Endometrial microvascular endothelial cells (primary cell): ENCODE results near the gene TLL1. TPM values are rescaled to one million over a fixed set of nuclear protein-coding genes. Genes with fewer than 3 reads are reported as not detected.

Experiments
- in situ Hi-C: cut with HindIII; loops from 2 replicates; pipeline ENCODE4 v1.10.0; 2017; ENCODE audit warnings: low sequenced_read_pairs, low pct_unique_long_range_greater_than_20kb; ENCODE audit errors: inconsistent ontology term
- total RNA-seq: library from RNA; depleted of rRNA; stranded (reverse); fragments of >200 nt; gene quantifications from one replicate; pipeline ENCODE4 v1.2.3, GENCODE V29; 2015; ENCODE audit errors: inconsistent ontology term

TLL1 gene
- total RNA-seq, 1 donor from 2014 or later: 9.5 TPM

- in situ Hi-C loops: no loop called here
These were observed 219.0 kb downstream of the TLL1 start for GRCh38 chr4:166091912-166092510.

DNA sequence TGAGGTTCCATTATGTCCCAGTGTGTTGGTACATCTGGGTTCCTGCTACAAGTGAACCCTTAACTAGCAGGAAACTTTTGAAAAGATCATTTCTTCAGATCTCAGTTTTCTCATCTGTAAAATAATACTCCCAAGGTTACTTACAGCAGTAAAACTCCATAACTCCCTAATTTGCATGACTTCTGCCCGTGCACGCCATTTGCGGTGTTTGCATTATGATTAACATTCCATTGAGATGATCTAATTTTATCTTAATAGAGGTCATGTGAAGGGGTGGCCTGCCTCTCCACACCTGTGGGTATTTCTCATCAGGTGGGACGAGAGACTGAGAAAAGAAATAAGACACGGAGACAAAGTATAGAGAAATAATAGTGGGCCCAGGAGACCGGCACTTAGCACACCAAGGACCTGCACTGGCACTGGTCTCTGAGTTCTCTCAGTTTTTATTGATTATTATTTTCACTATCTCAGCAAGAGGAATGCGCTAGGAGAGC lies 219.8 kb downstream of the TLL1 start:
- in situ Hi-C loops: no loop called here

GRCh38 chr4:166104623-166105022 lies 231.6 kb downstream of the TLL1 start:
- in situ Hi-C loops: no loop called here

- in situ Hi-C loops: no loop called here
These were observed 248.9 kb downstream of the TLL1 start for GRCh38 chr4:166121897-166122296.

DNA sequence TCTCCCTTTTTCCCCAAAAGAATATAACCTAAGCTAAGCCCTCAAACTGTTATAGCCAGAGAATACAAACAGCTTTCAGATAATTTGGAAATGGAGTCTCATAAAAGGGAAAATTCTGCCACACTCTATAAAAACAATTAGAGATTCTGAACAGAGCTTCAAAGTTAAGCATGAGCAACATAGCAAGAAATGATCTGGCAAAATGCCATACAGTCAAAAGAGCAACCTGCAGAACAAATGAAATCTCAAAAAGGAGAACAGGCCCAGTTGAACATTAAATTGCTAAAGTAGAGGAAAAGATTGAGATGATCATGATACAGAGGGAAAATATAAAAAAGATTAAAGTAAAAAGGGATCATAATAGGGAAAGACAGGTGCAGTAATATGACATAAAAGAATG lies 250.5 kb downstream of the TLL1 start:
- in situ Hi-C loops: no loop called here

DNA sequence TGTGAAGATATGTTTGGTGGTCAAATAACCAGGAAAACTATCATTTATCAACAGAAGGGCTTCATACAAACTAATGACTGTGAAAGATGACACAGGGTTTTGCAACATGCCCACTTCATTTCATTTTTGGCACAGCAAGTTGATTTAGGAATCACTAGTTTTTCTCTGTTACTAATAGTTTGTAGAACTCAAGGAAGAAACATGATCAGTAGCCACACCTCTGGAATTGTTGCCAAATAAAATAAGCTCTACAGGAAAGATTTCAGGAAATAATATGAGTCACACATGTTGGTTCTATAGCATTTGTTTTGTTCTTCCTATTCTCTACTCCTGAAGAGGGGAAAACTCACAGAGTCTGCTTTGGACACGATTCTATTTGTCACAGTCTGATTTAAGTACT lies 255.4 kb downstream of the TLL1 start:
- in situ Hi-C loops: no loop called here

DNA sequence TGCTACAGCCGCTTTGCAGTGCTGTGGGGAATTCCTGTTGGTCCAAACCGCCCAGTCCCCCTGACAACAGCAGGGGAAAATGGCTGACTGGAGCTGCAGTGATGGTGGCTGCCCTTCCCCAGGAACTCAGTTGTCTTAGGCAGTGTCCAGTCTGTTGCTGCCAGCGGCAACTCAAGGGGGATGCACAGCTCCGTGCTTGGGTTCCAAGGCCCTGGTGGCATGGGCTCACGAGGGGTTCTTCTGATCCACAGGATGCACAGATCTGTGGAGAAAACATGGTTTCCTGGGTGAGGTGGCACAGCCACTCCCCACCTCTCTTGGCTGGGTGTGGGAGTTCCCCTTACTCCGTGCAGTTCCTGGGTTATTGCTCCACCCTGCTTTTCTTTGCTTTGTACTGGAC lies 261.2 kb downstream of the TLL1 start:
- in situ Hi-C loops: no loop called here

DNA sequence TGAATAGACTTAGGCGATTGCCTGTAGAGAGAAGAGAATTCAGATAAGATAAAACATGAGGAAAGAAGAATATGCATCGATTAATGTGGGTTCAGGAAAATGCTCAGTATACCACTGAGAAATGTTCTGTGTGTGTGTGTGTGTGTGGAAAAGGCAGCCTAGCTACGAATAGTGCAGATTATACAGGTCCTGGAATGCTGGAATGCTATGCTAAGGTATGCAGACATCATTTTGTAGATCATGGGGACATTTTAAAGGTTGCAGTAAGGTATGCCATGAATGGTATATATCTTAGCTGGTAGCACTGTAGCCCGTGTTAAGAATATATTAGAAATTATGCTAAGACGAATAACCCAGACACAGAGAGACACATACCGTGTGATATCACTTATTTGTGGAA lies 267.9 kb downstream of the TLL1 start:
- in situ Hi-C loops: no loop called here

DNA sequence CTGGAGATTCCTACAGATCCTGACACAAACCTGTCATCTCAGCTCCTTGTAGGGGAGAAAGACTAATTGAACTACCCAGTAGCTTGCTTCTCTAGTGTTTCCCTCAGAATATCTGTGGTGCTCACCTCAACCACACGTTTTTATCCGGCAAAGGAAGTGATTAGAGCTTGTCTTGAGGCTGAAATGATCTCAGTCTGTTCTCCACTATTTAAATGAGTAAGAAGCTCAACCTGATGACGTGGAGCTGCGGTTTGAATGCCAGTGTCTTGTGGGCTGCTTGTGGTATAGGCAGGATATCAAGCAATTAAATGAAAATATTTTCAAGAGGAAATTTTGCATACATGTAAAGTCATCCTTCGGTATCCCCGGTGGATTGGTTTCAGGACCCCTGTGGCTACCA lies 270.2 kb downstream of the TLL1 start:
- in situ Hi-C loops: no loop called here

- in situ Hi-C loops: no loop called here
These were observed 271.6 kb downstream of the TLL1 start for GRCh38 chr4:166144607-166145006.

GRCh38 chr4:166146806-166147540 lies 273.9 kb downstream of the TLL1 start:
- in situ Hi-C loops: no loop called here
